SK-N-SH treated with all-trans-retinoic acid at 6 μM for 48 hours (cell line): ENCODE measurements around the gene ZBTB4.

Experiments used
- ATAC-seq: fragments of 200-7000 bp; cut with Tn5 transposase; 3 replicates; pipeline ENCODE4 v1.9.1; 2020; ENCODE audit warnings: mild to moderate bottlenecking, moderate library complexity
- ARNTL ChIP-seq: fragments of 450-650 bp; formaldehyde crosslinking; IDR thresholded peaks from 2 replicates; pipeline ENCODE4 v1.5.0; 2020; ENCODE audit warnings: low read depth, mild to moderate bottlenecking, moderate library complexity, borderline replicate concordance
- CSDC2 ChIP-seq: fragments of 250-450 bp; sonication (Bioruptor Pico); IDR thresholded peaks from 2 replicates; pipeline ENCODE4 v1.5.0; 2020; ENCODE audit warnings: mild to moderate bottlenecking, moderate library complexity
- GLIS3 ChIP-seq: fragments of 250-450 bp; sonication (Bioruptor Pico); IDR thresholded peaks from 2 replicates; pipeline ENCODE4 v1.5.0; 2020; ENCODE audit warnings: mild to moderate bottlenecking, moderate library complexity
- ISL1 ChIP-seq: fragments of 250-450 bp; sonication (Bioruptor Pico); IDR thresholded peaks from 2 replicates; pipeline ENCODE4 v2.1.2; 2022; ENCODE audit warnings: mild to moderate bottlenecking, moderate library complexity
- PPARA ChIP-seq: fragments of 250-450 bp; sonication (Bioruptor Pico); IDR thresholded peaks from 2 replicates; pipeline ENCODE4 v1.5.0; 2020; ENCODE audit warnings: mild to moderate bottlenecking, borderline replicate concordance
- RARB ChIP-seq: fragments of 250-450 bp; sonication (Bioruptor Pico); IDR thresholded peaks from 2 replicates; pipeline ENCODE4 v1.8.0; 2021; ENCODE audit warnings: mild to moderate bottlenecking, moderate library complexity
- SNAI2 ChIP-seq: fragments of 250-450 bp; sonication (Bioruptor Pico); IDR thresholded peaks from 2 replicates; pipeline ENCODE4 v1.5.0; 2020; ENCODE audit warnings: mild to moderate bottlenecking, moderate library complexity
- TCF4 ChIP-seq: fragments of 250-450 bp; sonication (Bioruptor Pico); IDR thresholded peaks from 2 replicates; pipeline ENCODE4 v1.8.0; 2021; ENCODE audit warnings: mild to moderate bottlenecking, moderate library complexity, borderline replicate concordance
- ZC3H10 ChIP-seq: fragments of 250-450 bp; sonication (Bioruptor Pico); IDR thresholded peaks from 2 replicates; pipeline ENCODE4 v1.5.1; 2021; ENCODE audit warnings: mild to moderate bottlenecking, moderate library complexity
- ZFP3 ChIP-seq: fragments of 250-450 bp; sonication (Bioruptor Pico); IDR thresholded peaks from 2 replicates; pipeline ENCODE4 v1.5.0; 2020; ENCODE audit warnings: mild to moderate bottlenecking, moderate library complexity
- ZNF565 ChIP-seq: fragments of 450-650 bp; formaldehyde crosslinking; conservative IDR thresholded peaks from 2 replicates; pipeline ENCODE4 v1.5.0; 2020; ENCODE audit warnings: low read depth, mild to moderate bottlenecking, moderate library complexity
- ZNF8 ChIP-seq: fragments of 450-650 bp; formaldehyde crosslinking; IDR thresholded peaks from 2 replicates; pipeline ENCODE4 v1.5.0; 2020; ENCODE audit warnings: mild to moderate bottlenecking, moderate library complexity
- TF ChIP-seq, protein P1 (sequence below): fragments of 250-450 bp; sonication (Bioruptor Pico); IDR thresholded peaks from 2 replicates; pipeline ENCODE4 v1.5.0; 2020; ENCODE audit warnings: mild to moderate bottlenecking, moderate library complexity
- TF ChIP-seq, protein P2 (sequence below): fragments of 250-450 bp; sonication (Bioruptor Pico); IDR thresholded peaks from 2 replicates; pipeline ENCODE4 v1.5.1; 2020; ENCODE audit warnings: low read depth, mild to moderate bottlenecking, moderate library complexity
- TF ChIP-seq, protein P3 (sequence below): fragments of 250-450 bp; sonication (Bioruptor Pico); IDR thresholded peaks from 2 replicates; pipeline ENCODE4 v1.8.0; 2021; ENCODE audit warnings: low read depth, mild to moderate bottlenecking, moderate library complexity, borderline replicate concordance
- TF ChIP-seq, protein P4 (sequence below): fragments of 250-450 bp; sonication (Bioruptor Pico); IDR thresholded peaks from 2 replicates; pipeline ENCODE4 v1.5.1; 2021; ENCODE audit warnings: mild to moderate bottlenecking, moderate library complexity
- TF ChIP-seq, protein P5 (sequence below): fragments of 250-450 bp; sonication (Bioruptor Pico); IDR thresholded peaks from 2 replicates; pipeline ENCODE4 v1.8.0; 2020; ENCODE audit warnings: mild to moderate bottlenecking, moderate library complexity, borderline replicate concordance

The ZBTB4 gene

DNA sequence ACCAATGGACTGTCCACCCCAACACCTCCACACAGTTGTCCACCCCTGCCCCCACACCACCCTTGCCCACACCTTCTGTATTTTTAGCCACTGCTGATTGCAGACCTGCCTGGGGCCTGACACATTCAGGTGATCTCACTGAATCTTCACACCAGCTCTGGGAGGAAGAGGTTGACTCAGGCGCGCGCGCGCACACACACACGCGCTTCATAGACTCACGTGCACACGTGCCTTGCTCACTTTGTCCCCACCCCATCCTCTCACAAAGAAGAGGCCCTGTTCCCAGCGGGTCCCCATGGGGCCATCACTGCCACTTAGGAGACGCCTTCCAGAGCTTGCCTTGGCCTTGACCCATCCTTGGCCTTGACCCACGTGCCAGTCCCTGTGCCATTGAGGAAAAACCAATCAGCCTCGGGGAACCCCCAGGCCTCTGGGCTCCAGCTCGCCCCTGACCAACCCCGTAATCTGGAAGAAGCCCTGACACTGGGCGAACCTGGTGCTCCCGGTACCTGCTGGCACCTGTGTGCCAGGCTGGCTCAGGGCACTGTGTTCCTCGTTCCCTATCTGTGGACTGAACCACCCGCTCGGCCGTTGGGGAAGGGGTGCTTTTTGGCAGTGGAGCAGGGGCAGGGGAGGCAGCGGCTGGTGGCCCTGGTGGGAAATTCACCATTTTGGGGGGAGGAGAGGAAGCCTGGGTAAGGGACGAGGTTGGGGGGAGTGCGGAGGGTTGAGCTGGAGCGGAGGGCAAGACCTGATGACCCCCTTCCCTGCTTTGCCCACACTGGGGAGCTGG is 68.6 kb downstream of the ZBTB4 start:
- ATAC-seq = no peak
- TF ChIP-seq TCF4 = no peak
- TF ChIP-seq, protein P1, sequence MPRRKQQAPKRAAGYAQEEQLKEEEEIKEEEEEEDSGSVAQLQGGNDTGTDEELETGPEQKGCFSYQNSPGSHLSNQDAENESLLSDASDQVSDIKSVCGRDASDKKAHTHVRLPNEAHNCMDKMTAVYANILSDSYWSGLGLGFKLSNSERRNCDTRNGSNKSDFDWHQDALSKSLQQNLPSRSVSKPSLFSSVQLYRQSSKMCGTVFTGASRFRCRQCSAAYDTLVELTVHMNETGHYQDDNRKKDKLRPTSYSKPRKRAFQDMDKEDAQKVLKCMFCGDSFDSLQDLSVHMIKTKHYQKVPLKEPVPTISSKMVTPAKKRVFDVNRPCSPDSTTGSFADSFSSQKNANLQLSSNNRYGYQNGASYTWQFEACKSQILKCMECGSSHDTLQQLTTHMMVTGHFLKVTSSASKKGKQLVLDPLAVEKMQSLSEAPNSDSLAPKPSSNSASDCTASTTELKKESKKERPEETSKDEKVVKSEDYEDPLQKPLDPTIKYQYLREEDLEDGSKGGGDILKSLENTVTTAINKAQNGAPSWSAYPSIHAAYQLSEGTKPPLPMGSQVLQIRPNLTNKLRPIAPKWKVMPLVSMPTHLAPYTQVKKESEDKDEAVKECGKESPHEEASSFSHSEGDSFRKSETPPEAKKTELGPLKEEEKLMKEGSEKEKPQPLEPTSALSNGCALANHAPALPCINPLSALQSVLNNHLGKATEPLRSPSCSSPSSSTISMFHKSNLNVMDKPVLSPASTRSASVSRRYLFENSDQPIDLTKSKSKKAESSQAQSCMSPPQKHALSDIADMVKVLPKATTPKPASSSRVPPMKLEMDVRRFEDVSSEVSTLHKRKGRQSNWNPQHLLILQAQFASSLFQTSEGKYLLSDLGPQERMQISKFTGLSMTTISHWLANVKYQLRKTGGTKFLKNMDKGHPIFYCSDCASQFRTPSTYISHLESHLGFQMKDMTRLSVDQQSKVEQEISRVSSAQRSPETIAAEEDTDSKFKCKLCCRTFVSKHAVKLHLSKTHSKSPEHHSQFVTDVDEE = no peak
- TF ChIP-seq, protein P2, sequence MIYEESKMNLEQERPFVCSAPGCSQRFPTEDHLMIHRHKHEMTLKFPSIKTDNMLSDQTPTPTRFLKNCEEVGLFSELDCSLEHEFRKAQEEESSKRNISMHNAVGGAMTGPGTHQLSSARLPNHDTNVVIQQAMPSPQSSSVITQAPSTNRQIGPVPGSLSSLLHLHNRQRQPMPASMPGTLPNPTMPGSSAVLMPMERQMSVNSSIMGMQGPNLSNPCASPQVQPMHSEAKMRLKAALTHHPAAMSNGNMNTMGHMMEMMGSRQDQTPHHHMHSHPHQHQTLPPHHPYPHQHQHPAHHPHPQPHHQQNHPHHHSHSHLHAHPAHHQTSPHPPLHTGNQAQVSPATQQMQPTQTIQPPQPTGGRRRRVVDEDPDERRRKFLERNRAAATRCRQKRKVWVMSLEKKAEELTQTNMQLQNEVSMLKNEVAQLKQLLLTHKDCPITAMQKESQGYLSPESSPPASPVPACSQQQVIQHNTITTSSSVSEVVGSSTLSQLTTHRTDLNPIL (CRISPR knock-in tag) = no peak
- no peak for TF ChIP-seq CSDC2 (CRISPR knock-in tag)
- TF ChIP-seq, protein P3, sequence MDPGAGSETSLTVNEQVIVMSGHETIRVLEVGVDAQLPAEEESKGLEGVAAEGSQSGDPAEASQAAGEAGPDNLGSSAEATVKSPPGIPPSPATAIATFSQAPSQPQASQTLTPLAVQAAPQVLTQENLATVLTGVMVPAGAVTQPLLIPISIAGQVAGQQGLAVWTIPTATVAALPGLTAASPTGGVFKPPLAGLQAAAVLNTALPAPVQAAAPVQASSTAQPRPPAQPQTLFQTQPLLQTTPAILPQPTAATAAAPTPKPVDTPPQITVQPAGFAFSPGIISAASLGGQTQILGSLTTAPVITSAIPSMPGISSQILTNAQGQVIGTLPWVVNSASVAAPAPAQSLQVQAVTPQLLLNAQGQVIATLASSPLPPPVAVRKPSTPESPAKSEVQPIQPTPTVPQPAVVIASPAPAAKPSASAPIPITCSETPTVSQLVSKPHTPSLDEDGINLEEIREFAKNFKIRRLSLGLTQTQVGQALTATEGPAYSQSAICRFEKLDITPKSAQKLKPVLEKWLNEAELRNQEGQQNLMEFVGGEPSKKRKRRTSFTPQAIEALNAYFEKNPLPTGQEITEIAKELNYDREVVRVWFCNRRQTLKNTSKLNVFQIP (CRISPR knock-in tag) = no peak
- TF ChIP-seq RARB (CRISPR knock-in tag) = no peak
- TF ChIP-seq SNAI2 = no peak
- TF ChIP-seq, protein P4, sequence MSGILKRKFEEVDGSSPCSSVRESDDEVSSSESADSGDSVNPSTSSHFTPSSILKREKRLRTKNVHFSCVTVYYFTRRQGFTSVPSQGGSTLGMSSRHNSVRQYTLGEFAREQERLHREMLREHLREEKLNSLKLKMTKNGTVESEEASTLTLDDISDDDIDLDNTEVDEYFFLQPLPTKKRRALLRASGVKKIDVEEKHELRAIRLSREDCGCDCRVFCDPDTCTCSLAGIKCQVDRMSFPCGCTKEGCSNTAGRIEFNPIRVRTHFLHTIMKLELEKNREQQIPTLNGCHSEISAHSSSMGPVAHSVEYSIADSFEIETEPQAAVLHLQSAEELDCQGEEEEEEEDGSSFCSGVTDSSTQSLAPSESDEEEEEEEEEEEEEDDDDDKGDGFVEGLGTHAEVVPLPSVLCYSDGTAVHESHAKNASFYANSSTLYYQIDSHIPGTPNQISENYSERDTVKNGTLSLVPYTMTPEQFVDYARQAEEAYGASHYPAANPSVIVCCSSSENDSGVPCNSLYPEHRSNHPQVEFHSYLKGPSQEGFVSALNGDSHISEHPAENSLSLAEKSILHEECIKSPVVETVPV (CRISPR knock-in tag) = no peak
- TF ChIP-seq ZC3H10 = no peak
- TF ChIP-seq ZNF565 = no peak
- TF ChIP-seq GLIS3 (CRISPR knock-in tag) = no peak
- TF ChIP-seq ZFP3 (CRISPR knock-in tag) = no peak
- TF ChIP-seq, protein P5, sequence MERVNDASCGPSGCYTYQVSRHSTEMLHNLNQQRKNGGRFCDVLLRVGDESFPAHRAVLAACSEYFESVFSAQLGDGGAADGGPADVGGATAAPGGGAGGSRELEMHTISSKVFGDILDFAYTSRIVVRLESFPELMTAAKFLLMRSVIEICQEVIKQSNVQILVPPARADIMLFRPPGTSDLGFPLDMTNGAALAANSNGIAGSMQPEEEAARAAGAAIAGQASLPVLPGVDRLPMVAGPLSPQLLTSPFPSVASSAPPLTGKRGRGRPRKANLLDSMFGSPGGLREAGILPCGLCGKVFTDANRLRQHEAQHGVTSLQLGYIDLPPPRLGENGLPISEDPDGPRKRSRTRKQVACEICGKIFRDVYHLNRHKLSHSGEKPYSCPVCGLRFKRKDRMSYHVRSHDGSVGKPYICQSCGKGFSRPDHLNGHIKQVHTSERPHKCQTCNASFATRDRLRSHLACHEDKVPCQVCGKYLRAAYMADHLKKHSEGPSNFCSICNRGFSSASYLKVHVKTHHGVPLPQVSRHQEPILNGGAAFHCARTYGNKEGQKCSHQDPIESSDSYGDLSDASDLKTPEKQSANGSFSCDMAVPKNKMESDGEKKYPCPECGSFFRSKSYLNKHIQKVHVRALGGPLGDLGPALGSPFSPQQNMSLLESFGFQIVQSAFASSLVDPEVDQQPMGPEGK (CRISPR knock-in tag) = no peak
- TF ChIP-seq ZNF8 (CRISPR knock-in tag) = no peak

DNA sequence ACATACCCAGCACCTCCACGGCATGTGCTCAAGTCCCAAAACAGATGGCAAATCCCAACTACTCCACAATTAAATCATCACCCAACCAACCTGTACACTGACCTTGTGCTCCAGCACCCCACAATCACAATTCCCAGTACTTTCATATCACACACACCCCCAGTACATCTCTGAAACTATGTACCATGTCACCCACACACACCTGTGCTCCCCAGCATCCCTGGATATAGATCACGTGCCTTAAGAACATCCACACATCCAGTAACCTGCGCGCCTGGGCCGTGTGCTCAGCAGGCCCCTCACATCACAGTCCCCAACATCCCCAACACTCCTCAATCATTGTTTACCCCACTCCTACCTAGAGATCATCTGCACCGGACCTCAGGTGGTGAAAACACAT is 69.7 kb downstream of the ZBTB4 start:
- ATAC-seq = no peak
- TF ChIP-seq TCF4 = no peak
- no peak for TF ChIP-seq ISL1 (CRISPR knock-in tag)
- TF ChIP-seq, protein P1 = no peak
- TF ChIP-seq, protein P2 (CRISPR knock-in tag) = no peak
- TF ChIP-seq, protein P5 (CRISPR knock-in tag) = no peak
- no peak for TF ChIP-seq PPARA (CRISPR knock-in tag)
- no peak for TF ChIP-seq ZC3H10
- TF ChIP-seq, protein P4 (CRISPR knock-in tag) = no peak
- no peak for TF ChIP-seq RARB (CRISPR knock-in tag)
- no peak for TF ChIP-seq CSDC2 (CRISPR knock-in tag)
- TF ChIP-seq GLIS3 (CRISPR knock-in tag) = no peak
- TF ChIP-seq, protein P3 (CRISPR knock-in tag) = no peak
- TF ChIP-seq SNAI2 = no peak
- TF ChIP-seq ARNTL = no peak
